Parathyroid adenoma (tissue), 2 donors: ENCODE measurements around the gene MORN3.

Source experiments
- H2AFZ ChIP-seq: fragments of 300-600 bp; sonication (generic); one replicate; pipeline ENCODE4 v1.7.0; 2017; ENCODE audit warnings: antibody characterized with exemption, mild to moderate bottlenecking
- H3K27ac ChIP-seq: fragments of 300-600 bp; sonication (generic); one replicate; pipeline ENCODE4 v1.7.0; 2017
- H3K27me3 ChIP-seq: fragments of 300-600 bp; sonication (generic); one replicate; pipeline ENCODE4 v1.7.0; 2017; ENCODE audit warnings: low read length; ENCODE audit not compliant: control insufficient read depth, insufficient read depth
- H3K36me3 ChIP-seq: fragments of 300-600 bp; sonication (generic); one replicate; pipeline ENCODE4 v1.7.0; 2017; ENCODE audit warnings: low read length; ENCODE audit not compliant: control insufficient read depth, insufficient read depth
- H3K4me1 ChIP-seq: fragments of 300-600 bp; sonication (generic); one replicate; pipeline ENCODE4 v1.7.0; 2017; ENCODE audit warnings: control low read depth
- H3K4me2 ChIP-seq: fragments of 300-600 bp; sonication (generic); one replicate; pipeline ENCODE4 v1.7.0; 2017; ENCODE audit warnings: low read length
- H3K4me3 ChIP-seq: fragments of 300-600 bp; sonication (generic); one replicate; pipeline ENCODE4 v1.7.0; 2017; ENCODE audit warnings: low read depth, low read length
- H3K79me2 ChIP-seq: fragments of 300-600 bp; sonication (generic); one replicate; pipeline ENCODE4 v1.7.0; 2017; ENCODE audit warnings: control low read depth
- H3K9ac ChIP-seq: fragments of 300-600 bp; sonication (generic); one replicate; pipeline ENCODE4 v1.7.0; 2017; ENCODE audit warnings: mild to moderate bottlenecking
- H3K9me3 ChIP-seq: fragments of 300-600 bp; sonication (generic); one replicate; pipeline ENCODE4 v1.7.0; 2017; ENCODE audit warnings: low read length; ENCODE audit not compliant: control insufficient read depth
- TF ChIP-seq, protein P1 (sequence below): fragments of 300-600 bp; sonication (generic); IDR thresholded peaks from one replicate; pipeline ENCODE4 v1.7.0; 2017; ENCODE audit warnings: antibody characterized with exemption, mild to moderate bottlenecking
- donor health status: primary hyperparathyroidism.

The MORN3 gene

GRCh38 chr12:121651320-121651719 is 18.1 kb downstream of the MORN3 start:
- H3K79me2 ChIP-seq: no peaks in the 10 kb centered on the region
- no peak overlapping the region for H3K4me3 ChIP-seq
- H3K27ac ChIP-seq: no peak overlapping the region
- H3K9me3 ChIP-seq: no peaks in the 10 kb centered on the region
- H3K36me3 ChIP-seq: no peaks in the 10 kb centered on the region
- H3K4me1 ChIP-seq: peaks cover 4% of the 10 kb centered on the region
- no peak overlapping the region for H3K4me2 ChIP-seq
- H2AFZ ChIP-seq: no peak overlapping the region
- TF ChIP-seq, protein P1, sequence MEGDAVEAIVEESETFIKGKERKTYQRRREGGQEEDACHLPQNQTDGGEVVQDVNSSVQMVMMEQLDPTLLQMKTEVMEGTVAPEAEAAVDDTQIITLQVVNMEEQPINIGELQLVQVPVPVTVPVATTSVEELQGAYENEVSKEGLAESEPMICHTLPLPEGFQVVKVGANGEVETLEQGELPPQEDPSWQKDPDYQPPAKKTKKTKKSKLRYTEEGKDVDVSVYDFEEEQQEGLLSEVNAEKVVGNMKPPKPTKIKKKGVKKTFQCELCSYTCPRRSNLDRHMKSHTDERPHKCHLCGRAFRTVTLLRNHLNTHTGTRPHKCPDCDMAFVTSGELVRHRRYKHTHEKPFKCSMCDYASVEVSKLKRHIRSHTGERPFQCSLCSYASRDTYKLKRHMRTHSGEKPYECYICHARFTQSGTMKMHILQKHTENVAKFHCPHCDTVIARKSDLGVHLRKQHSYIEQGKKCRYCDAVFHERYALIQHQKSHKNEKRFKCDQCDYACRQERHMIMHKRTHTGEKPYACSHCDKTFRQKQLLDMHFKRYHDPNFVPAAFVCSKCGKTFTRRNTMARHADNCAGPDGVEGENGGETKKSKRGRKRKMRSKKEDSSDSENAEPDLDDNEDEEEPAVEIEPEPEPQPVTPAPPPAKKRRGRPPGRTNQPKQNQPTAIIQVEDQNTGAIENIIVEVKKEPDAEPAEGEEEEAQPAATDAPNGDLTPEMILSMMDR: no peak
- H3K9ac ChIP-seq: no peak overlapping the region
- no peaks in the 10 kb centered on the region for H3K27me3 ChIP-seq

DNA sequence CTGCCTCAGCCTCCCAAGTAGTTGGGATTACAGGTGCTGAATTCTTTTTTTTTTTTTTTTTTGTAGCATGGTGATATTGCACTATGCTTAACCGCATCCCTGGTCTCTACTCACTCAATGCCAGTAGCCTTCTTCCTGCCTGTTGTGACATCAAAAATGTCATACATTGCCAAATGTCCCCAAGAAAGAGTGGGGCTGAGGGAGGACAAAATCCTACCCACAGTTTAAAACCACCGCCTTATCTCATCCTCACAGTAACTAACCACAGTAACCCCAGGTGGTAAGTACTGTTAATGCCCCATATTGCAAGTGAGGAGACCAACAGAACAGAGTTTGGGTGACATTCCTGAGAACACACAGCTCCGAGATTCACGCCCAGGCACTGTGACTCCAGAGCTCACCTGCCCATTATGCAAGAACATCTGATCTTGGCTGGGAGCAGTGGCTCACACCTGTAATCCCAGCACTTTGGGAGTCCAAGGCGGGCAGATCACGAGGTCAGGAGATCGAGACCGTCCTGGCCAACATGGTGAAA is 19.6 kb downstream of the MORN3 start:
- no peaks in the 10 kb centered on the region for H3K79me2 ChIP-seq
- H3K4me3 ChIP-seq: no peak overlapping the region
- H3K4me1 ChIP-seq: peaks cover 4% of the 10 kb centered on the region
- H3K27ac ChIP-seq: no peak overlapping the region
- H3K9ac ChIP-seq: no peak overlapping the region
- no peak overlapping the region for H2AFZ ChIP-seq
- H3K27me3 ChIP-seq: no peaks in the 10 kb centered on the region
- H3K9me3 ChIP-seq: no peaks in the 10 kb centered on the region
- no peak overlapping the region for H3K4me2 ChIP-seq
- no peaks in the 10 kb centered on the region for H3K36me3 ChIP-seq
- TF ChIP-seq, protein P1: no peak

DNA sequence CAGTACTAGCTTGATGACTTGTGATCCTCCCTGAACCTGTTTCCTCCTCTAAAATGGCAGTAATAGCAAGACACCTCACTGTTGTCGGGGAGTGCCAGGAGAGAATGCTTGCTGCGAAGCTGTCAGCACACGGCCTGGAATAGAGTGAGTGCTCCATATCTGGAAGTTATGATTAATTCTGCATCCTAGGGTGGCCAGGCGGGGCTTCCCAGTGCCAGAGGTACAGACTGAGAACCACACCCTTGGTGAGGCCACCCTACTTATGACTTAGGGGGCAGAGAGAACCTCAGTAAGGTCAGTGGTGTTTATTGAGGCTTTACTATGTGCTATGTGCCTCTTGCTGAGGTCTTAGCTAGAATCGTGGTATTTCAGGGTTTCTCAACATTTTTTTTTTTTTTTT is 20.1 kb downstream of the MORN3 start:
- Histone ChIP-seq H3K27ac (no peak overlapping the region), H3K4me2 (no peak overlapping the region), H3K9ac (no peak overlapping the region), H3K4me3 (no peak overlapping the region), H3K4me1 (peaks cover 4% of the 10 kb centered on the region), H3K27me3 (no peaks in the 10 kb centered on the region), H3K9me3 (no peaks in the 10 kb centered on the region), H2AFZ (no peak overlapping the region), H3K79me2 (no peaks in the 10 kb centered on the region), H3K36me3 (no peaks in the 10 kb centered on the region)
- TF ChIP-seq, protein P1: no peak

GRCh38 chr12:121648458-121649028 is 20.9 kb downstream of the MORN3 start:
- Histone ChIP-seq H3K79me2 (no peaks in the 10 kb centered on the region), H3K36me3 (no peaks in the 10 kb centered on the region), H3K4me3 (no peak overlapping the region), H3K9ac (no peak overlapping the region), H3K27me3 (no peaks in the 10 kb centered on the region), H3K27ac (no peak overlapping the region), H3K4me1 (peaks cover 4% of the 10 kb centered on the region), H3K9me3 (no peaks in the 10 kb centered on the region), H2AFZ (no peak overlapping the region), H3K4me2 (no peak overlapping the region)
- TF ChIP-seq, protein P1: no peak

DNA sequence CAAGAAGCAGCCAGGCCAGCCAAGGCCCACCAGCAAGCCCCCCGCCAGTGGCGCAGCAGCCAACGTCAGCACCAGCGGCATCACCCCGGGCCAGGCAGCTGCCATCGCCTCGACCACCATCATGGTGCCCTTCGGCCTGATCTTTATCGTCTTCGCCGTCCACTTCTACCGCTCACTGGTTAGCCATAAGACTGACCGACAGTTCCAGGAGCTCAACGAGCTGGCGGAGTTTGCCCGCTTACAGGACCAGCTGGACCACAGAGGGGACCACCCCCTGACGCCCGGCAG is 28.2 kb downstream of the MORN3 start:
- TF ChIP-seq, protein P1: no peak
- Histone ChIP-seq H3K9me3 (no peaks in the 10 kb centered on the region), H3K9ac (no peak overlapping the region), H3K4me2 (no peak overlapping the region), H2AFZ (no peak overlapping the region), H3K4me1 (peaks cover 30% of the 10 kb centered on the region), H3K27ac (no peak overlapping the region), H3K4me3 (no peak overlapping the region), H3K36me3 (no peaks in the 10 kb centered on the region), H3K79me2 (peaks cover 28% of the 10 kb centered on the region), H3K27me3 (no peaks in the 10 kb centered on the region)
